GM19468 (cell line): ENCODE data around the gene TCN2.
A peak's percentile ranks its signal among the peaks of the same experiment; 100 is the strongest.
"Not testable (repeated sequence)": the region's sequence is repeated elsewhere in the genome, so short reads cannot be mapped to it uniquely, and the experiment has no call there.

Source experiments
- ATAC-seq: cut with Tn5 transposase; IDR thresholded peaks from one replicate; pipeline ENCODE4 v1.9.1; 2021; ENCODE audit warnings: mild to moderate bottlenecking, moderate library complexity, moderate number of reproducible peaks; ENCODE audit not compliant: unreplicated experiment; ENCODE audit errors: extremely low read depth

The TCN2 gene

GRCh38 chr22:30607300-30607930 lies 441 bp downstream of the TCN2 start:
- ATAC-seq = no peak

GRCh38 chr22:30607939-30608338 lies 965 bp downstream of the TCN2 start:
- no peak for ATAC-seq

GRCh38 chr22:30609260-30610185 lies 2.5 kb downstream of the TCN2 start:
- ATAC-seq = no peak

- no peak for ATAC-seq
Measured at GRCh38 chr22:30610299-30610698, 3.3 kb downstream of the TCN2 start.

- no peak for ATAC-seq
Measured at GRCh38 chr22:30611197-30611596, 4.2 kb downstream of the TCN2 start.

GRCh38 chr22:30612789-30613188 lies 5.8 kb downstream of the TCN2 start:
- ATAC-seq = no peak

GRCh38 chr22:30614268-30614667 lies 7.3 kb downstream of the TCN2 start:
- no peak for ATAC-seq

GRCh38 chr22:30614879-30615278 lies 7.9 kb downstream of the TCN2 start:
- no peak for ATAC-seq

- ATAC-seq = no peak
Measured at GRCh38 chr22:30615543-30615954, 8.6 kb downstream of the TCN2 start.

- ATAC-seq = no peak
Measured at GRCh38 chr22:30617819-30618218, 10.8 kb downstream of the TCN2 start.

GRCh38 chr22:30619909-30620308 lies 12.9 kb downstream of the TCN2 start:
- ATAC-seq = not testable (repeated sequence)

GRCh38 chr22:30626413-30626812 lies 19.4 kb downstream of the TCN2 start:
- ATAC-seq = no peak

GRCh38 chr22:30627471-30627870 lies 20.5 kb downstream of the TCN2 start:
- no peak for ATAC-seq

GRCh38 chr22:30628491-30628890 lies 21.5 kb downstream of the TCN2 start:
- ATAC-seq = no peak

- not testable (repeated sequence) for ATAC-seq
Measured at GRCh38 chr22:30631469-30631868, 24.5 kb downstream of the TCN2 start.

- ATAC-seq = peak; percentile 15
Measured at GRCh38 chr22:30634471-30635233, 27.7 kb downstream of the TCN2 start.

- ATAC-seq = peak; percentile 21
Measured at GRCh38 chr22:30635273-30636225, 28.6 kb downstream of the TCN2 start, which contains the start of gene SLC35E4. Gene SLC35E4 (plus strand): TSS chr22:30635781. CDS start chr22:30636451, 670 bp downstream.

GRCh38 chr22:30636226-30637077 lies 29.5 kb downstream of the TCN2 start:
- no peak for ATAC-seq

GRCh38 chr22:30637701-30638114 lies 30.7 kb downstream of the TCN2 start:
- ATAC-seq = no peak
